Small intestine (tissue), 7 donors: ENCODE results near the gene ITGA2. TPM values are rescaled to one million over a fixed set of nuclear protein-coding genes. Genes with fewer than 3 reads are reported as not detected.
"Not testable (repeated sequence)": the region's sequence is repeated elsewhere in the genome, so short reads cannot be mapped to it uniquely, and the experiment has no call there.

Source experiments
- DNase-seq, 2 donors: peaks; one replicate each; pipeline versions ENCODE4 v3.0.0 to v3.0.0-alpha.2; 2013
- FAIRE-seq: peaks from 2 replicates; lab custom pipeline; 2012; peaks lifted over from hg19 to GRCh38; lab: Jason Lieb, UNC
- H3K27ac ChIP-seq, 3 donors: one replicate each; pipeline ENCODE4 v1.5.1; 2013; ENCODE audit warnings: low read length in 2 of 3, mild to moderate bottlenecking in 2 of 3, control low read depth in 1 of 3, inconsistent platforms in 1 of 3, low read depth in 1 of 3, moderate library complexity in 1 of 3
- H3K27me3 ChIP-seq, 3 donors: one replicate each; pipeline ENCODE4 v1.6.1; 2013; ENCODE audit warnings: low read length in 3 of 3, inconsistent platforms in 1 of 3; ENCODE audit not compliant: control insufficient read depth in 3 of 3, insufficient read depth in 3 of 3
- H3K36me3 ChIP-seq, 3 donors: one replicate each; pipeline ENCODE4 v1.6.1; 2013; ENCODE audit warnings: low read length in 3 of 3, inconsistent platforms in 1 of 3, low read depth in 1 of 3, mild to moderate bottlenecking in 1 of 3, moderate library complexity in 1 of 3; ENCODE audit not compliant: control insufficient read depth in 3 of 3, insufficient read depth in 2 of 3
- H3K4me1 ChIP-seq, 3 donors: one replicate each; pipeline ENCODE4 v1.6.1; 2013; ENCODE audit warnings: low read length in 2 of 3, inconsistent platforms in 1 of 3, low read depth in 1 of 3, mild to moderate bottlenecking in 1 of 3, moderate library complexity in 1 of 3; ENCODE audit not compliant: control insufficient read depth in 3 of 3, insufficient read depth in 2 of 3
- H3K4me3 ChIP-seq, 3 donors: one replicate each; pipeline ENCODE4 v1.5.1; 2013; ENCODE audit warnings: low read length in 3 of 3, control low read depth in 1 of 3, inconsistent platforms in 1 of 3, low read depth in 1 of 3, mild to moderate bottlenecking in 1 of 3, moderate library complexity in 1 of 3
- H3K9me3 ChIP-seq, 2 donors: one replicate each; pipeline ENCODE4 v1.6.1; 2013; ENCODE audit warnings: low read depth in 1 of 2, low read length in 1 of 2; ENCODE audit not compliant: control insufficient read depth in 2 of 2, insufficient read depth in 1 of 2
- WGBS, 3 donors: extraction: QIAGEN DNeasy Blood & Tissue Kit; methylation state at CpG; one replicate each; pipeline ENCODE4 v1.1.7; 2013; 5-methylcytosine and 5-hydroxymethylcytosine counted together
- polyA plus RNA-seq, 4 donors: library from polyadenylated mRNA; stranded (reverse) in 3 of 4; unstranded in 1 of 4; fragments of 200-250 nt in 3 of 4; fragments of 120-200 nt in 1 of 4; gene quantifications; one replicate each; pipeline versions ENCODE4 v1.2.1 to v1.2.3, GENCODE V29; 2013
- donor health status: healthy with polysubstance abuse.
- donor health status: control.
- donor health status: control.
- donor health status: Bipolar disorder and iron deficiency.
- donor health status: healthy.

Gene ITGA2
- polyA plus RNA-seq, 4 donors = 1.8 to 15.2 (median 5.9) TPM

DNA sequence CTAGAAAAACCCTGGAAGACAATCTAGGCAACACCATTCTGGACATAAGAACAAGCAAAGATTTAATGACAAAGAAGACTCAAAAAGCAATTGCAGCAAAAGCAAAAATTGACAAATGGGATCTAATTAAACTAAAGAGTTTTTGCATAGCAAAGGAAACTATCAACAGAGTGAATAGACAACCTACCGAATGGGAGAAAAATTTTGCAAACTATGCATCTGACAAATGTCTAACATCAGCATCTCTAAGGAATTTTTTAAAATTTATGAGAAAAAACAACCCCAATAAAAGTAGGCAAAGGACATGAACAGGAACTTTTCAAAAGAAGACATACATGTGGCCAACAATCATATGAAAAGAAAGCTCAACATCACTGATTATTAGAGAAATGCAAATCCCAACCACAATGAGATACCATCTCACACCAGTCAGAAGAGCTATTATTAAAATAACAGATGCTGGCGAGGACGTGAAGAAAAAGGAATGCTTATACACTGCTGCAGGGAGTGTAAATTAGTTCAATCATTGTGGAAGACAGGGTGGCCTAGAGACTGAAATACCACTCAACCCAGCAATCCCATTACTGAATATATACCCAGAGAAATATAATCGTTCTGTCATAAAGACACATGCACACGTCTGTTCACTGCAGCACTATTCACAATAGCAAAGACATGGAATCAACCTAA lies 116.6 kb downstream of the ITGA2 start:
- H3K36me3 ChIP-seq = peaks cover 3 to 5% (median 3%) of the 10 kb centered on the region in 3 donors
- peaks cover 0 to 3% (median 2%) of the 10 kb centered on the region in 3 donors for H3K4me1 ChIP-seq
- no peak overlapping the region for H3K4me3 ChIP-seq
- whole genome bisulfite sequencing, 3 donors = 86 to 94% (median 92%) methylated on average over 5 of the region's 5 CpGs
- FAIRE-seq (no peak), DNase-seq (no peak)
- no peaks in the 10 kb centered on the region for H3K27me3 ChIP-seq
- H3K9me3 ChIP-seq = no peaks in the 10 kb centered on the region
- no peak overlapping the region for H3K27ac ChIP-seq

DNA sequence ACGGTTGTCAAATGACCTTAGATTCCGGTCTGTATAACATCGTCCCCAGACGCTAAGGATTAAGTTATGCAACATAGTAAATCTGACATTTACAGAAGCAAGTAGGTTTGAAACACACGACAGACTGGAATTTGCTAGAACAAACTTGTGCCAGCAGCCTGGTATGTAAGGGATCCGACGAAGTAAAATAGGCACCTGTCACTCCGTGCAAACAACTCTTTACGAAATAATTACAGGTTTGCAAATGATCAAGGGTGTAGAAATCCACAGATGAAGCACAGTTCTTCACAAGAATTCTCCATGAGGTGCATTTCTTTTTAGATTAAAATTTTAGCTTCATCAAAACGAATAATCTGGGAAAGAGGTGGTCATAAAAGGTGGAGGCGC lies 119.9 kb downstream of the ITGA2 start:
- peaks cover 0 to 2% (median 1%) of the 10 kb centered on the region in 3 donors for H3K36me3 ChIP-seq
- peaks cover 0 to 3% (median 2%) of the 10 kb centered on the region in 3 donors for H3K4me1 ChIP-seq
- 0 to 2% (median 1%) methylated on average over 11 of the region's 11 CpGs for WGBS, 3 donors
- peak overlapping the region; percentile 62 to 85 (median 66) for H3K27ac ChIP-seq
- no peaks in the 10 kb centered on the region for H3K9me3 ChIP-seq
- DNase-seq = peak in 1 of 2 donors; percentile 37
- no peaks in the 10 kb centered on the region for H3K27me3 ChIP-seq
- peak overlapping the region; percentile 64 to 80 (median 76) for H3K4me3 ChIP-seq
- no peak for FAIRE-seq

GRCh38 chr5:53109443-53110127 lies 120.4 kb downstream of the ITGA2 start, which contains the start of gene MOCS2:
TSS of gene MOCS2 (minus strand) at chr5:53109757. CDS start at chr5:53107174, 2,583 bp downstream.
- H3K27me3 ChIP-seq = no peaks in the 10 kb centered on the region
- WGBS, 3 donors = 0 to 1% (median 0%) methylated on average over 39 to 54 of the region's 54 CpGs
- peaks cover 0 to 3% (median 0%) of the 10 kb centered on the region in 3 donors for H3K36me3 ChIP-seq
- FAIRE-seq (no peak), DNase-seq (peak; percentile 94 to 97)
- H3K4me1 ChIP-seq = peaks cover 0 to 3% (median 2%) of the 10 kb centered on the region in 3 donors
- no peaks in the 10 kb centered on the region for H3K9me3 ChIP-seq
- H3K4me3 ChIP-seq = peak within 1 kb of the TSS; percentile 64 to 80 (median 76)
- H3K27ac ChIP-seq = peak within 1 kb of the TSS; percentile 62 to 90 (median 66)

DNA sequence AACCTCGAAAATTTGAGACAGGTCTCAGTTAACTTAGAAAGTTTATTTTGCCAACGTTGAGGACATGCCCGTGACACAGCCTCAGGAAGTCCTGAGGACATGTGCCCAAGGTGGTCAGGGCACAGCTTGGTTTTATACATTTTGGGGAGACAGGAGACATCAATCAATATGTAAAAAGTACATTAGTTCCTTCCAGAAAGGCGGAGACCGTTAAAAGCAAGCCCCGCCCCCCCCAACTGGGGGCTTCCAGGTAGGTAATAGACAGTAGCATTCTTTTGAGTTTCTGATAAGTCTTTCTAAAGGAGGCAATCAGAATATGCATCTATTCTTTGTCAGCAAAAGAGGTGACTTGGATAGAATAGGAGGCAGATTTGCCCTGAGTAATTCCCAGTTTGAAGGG lies 121.0 kb downstream of the ITGA2 start:
- Histone ChIP-seq H3K9me3 (no peaks in the 10 kb centered on the region), H3K36me3 (peaks cover 0 to 3% (median 0%) of the 10 kb centered on the region in 3 donors), H3K27ac (peak overlapping the region; percentile 24 to 90 (median 62)), H3K4me1 (peaks cover 0 to 2% (median 1%) of the 10 kb centered on the region in 3 donors), H3K27me3 (no peaks in the 10 kb centered on the region), H3K4me3 (peak overlapping the region; percentile 64 to 80 (median 76))
- no peak for FAIRE-seq
- DNase-seq = no peak
- WGBS, 3 donors = 1 to 19% (median 9%) methylated on average over 6 of the region's 6 CpGs

GRCh38 chr5:53111139-53111538 lies 122.0 kb downstream of the ITGA2 start:
- no peak overlapping the region for H3K27ac ChIP-seq
- peaks cover 0 to 2% (median 0%) of the 10 kb centered on the region in 3 donors for H3K4me1 ChIP-seq
- no peak for FAIRE-seq
- no peak overlapping the region for H3K4me3 ChIP-seq
- 85 to 93% (median 90%) methylated on average over 1 of the region's 1 CpG for WGBS, 3 donors
- peaks cover 0 to 3% (median 0%) of the 10 kb centered on the region in 3 donors for H3K36me3 ChIP-seq
- DNase-seq = no peak
- H3K27me3 ChIP-seq = no peaks in the 10 kb centered on the region
- H3K9me3 ChIP-seq = no peaks in the 10 kb centered on the region

DNA sequence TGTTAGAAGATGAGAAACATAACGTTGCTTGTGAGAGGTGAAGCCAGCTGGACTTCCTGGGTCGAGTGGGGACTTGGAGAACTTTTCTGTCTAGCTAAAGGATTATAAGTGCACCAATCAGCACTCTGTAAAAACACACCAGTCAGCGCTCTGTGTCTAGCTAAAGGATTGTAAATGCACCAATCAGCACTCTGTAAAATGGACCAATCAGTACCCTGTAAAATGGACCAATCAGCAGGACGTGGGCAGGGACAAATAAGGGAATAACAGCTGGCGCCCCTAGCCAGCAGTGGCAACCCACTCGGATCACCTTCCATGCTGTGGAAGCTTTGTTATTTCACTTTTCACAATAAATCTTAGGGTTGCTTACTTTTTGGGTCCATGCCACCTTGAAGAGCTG lies 123.2 kb downstream of the ITGA2 start:
- not testable (repeated sequence) for H3K36me3 ChIP-seq, H3K27ac ChIP-seq, FAIRE-seq, H3K9me3 ChIP-seq, H3K4me1 ChIP-seq, H3K4me3 ChIP-seq, H3K27me3 ChIP-seq, DNase-seq
- 93 to 98% (median 93%) methylated on average over 6 of the region's 6 CpGs for WGBS, 3 donors

- peaks cover 0 to 3% (median 0%) of the 10 kb centered on the region in 3 donors for H3K36me3 ChIP-seq
- DNase-seq (no peak), FAIRE-seq (no peak)
- no peaks in the 10 kb centered on the region for H3K27me3 ChIP-seq
- H3K27ac ChIP-seq = no peak overlapping the region
- no peaks in the 10 kb centered on the region for H3K9me3 ChIP-seq
- 84 to 94% (median 89%) methylated on average over 3 of the region's 3 CpGs for WGBS, 3 donors
- H3K4me3 ChIP-seq = no peak overlapping the region
- H3K4me1 ChIP-seq = peaks cover 0 to 2% (median 0%) of the 10 kb centered on the region in 3 donors
Observed at GRCh38 chr5:53112909-53113308, 123.8 kb downstream of the ITGA2 start.

GRCh38 chr5:53113947-53114346 lies 124.8 kb downstream of the ITGA2 start:
- Histone ChIP-seq H3K27ac (no peak overlapping the region), H3K4me1 (peaks cover 0 to 12% (median 0%) of the 10 kb centered on the region in 3 donors), H3K9me3 (no peaks in the 10 kb centered on the region), H3K4me3 (no peak overlapping the region), H3K36me3 (peaks cover 0 to 3% (median 0%) of the 10 kb centered on the region in 3 donors), H3K27me3 (no peaks in the 10 kb centered on the region)
- DNase-seq (no peak), FAIRE-seq (no peak)
- WGBS, 3 donors = 74 to 86% (median 85%) methylated on average over 9 of the region's 9 CpGs
